ENCODE results near the gene ADPGK. TPM values are rescaled to one million over a fixed set of nuclear protein-coding genes. Genes with fewer than 3 reads are reported as not detected.

Gene ADPGK
- total RNA-seq, 3 donors from 2014 or later (not counting 1 experiment from before 2014, with no cell fraction given) = 99.8 to 113 (median 101) TPM

DNA sequence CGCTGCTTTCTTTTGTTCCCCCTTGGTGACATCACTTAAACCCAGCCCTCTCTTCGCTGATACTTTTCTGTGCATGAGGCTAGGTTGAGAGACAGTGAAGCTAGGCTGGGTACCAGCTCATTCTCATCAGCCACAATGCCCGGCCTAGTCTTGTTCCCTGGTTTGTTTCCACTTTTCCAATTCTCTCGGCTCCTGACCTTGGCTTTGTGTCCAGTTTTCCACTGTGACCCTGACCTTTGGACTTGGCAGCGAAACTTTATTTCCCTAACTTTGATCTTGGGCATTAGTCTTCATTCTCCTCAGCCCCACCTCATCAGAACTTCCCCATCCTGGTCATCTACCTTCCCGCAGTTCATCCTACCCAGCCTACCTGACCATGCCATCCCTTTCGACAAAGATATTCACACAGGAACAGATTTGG lies 908 bp upstream of the ADPGK start:
- no peak for DNase-seq
- H3K4me3 Mint-ChIP-seq = peak overlapping the region; percentile 92

GRCh38 chr15:72783004-72783639 lies 436 bp downstream of the ADPGK start:
- H3K27ac Mint-ChIP-seq = peak overlapping the region; percentile 85 to 93
- peaks cover 40% of the 10 kb centered on the region for H3K4me1 ChIP-seq (ENCODE audit: control insufficient read depth, insufficient read depth, low read length)

More for the DNA sequence above, 908 bp upstream of the ADPGK start:
- Mint-ChIP-seq H3K36me3 (no peaks in the 10 kb centered on the region), H3K27me3 (ENCODE audit: low read depth in 2 of 2) (no peaks in the 10 kb centered on the region), H3K9me3 (peaks cover 0 to 3% of the 10 kb centered on the region in 2 donors), H3K27ac (peak overlapping the region; percentile 85 to 93), H3K4me1 (peaks cover 55 to 74% of the 10 kb centered on the region in 2 donors)
- WGBS (ENCODE audit: insufficient coverage) = 61% methylated on average over 7 of the region's 7 CpGs
- Histone ChIP-seq H3K4me1 (ENCODE audit: control insufficient read depth, insufficient read depth, low read length) (peaks cover 40% of the 10 kb centered on the region), H3K27ac (ENCODE audit: low read length) (peak overlapping the region; percentile 92), H3K27me3 (ENCODE audit: control insufficient read depth, insufficient read depth, low read length) (no peaks in the 10 kb centered on the region), H3K4me3 (ENCODE audit: low read length) (peak overlapping the region; percentile 72), H3K9me3 (ENCODE audit: control insufficient read depth, insufficient read depth, low read length) (no peaks in the 10 kb centered on the region), H3K36me3 (ENCODE audit: control insufficient read depth, insufficient read depth, low read length) (peaks cover 9% of the 10 kb centered on the region)
- TF ChIP-seq CTCF (IDR thresholded peaks at IDR 0.05) = no peak
- peak in 1 of 3 donors; percentile 19 for ATAC-seq
- intact Hi-C loops (cut with micrococcal nuclease) = loop anchor here (2.0 to 10.0 kb wide), 8 partner anchors 24 to 667 kb away; partner anchors contain the start of genes ARIH1, BBS4, HEXA and HIGD2B

DNA sequence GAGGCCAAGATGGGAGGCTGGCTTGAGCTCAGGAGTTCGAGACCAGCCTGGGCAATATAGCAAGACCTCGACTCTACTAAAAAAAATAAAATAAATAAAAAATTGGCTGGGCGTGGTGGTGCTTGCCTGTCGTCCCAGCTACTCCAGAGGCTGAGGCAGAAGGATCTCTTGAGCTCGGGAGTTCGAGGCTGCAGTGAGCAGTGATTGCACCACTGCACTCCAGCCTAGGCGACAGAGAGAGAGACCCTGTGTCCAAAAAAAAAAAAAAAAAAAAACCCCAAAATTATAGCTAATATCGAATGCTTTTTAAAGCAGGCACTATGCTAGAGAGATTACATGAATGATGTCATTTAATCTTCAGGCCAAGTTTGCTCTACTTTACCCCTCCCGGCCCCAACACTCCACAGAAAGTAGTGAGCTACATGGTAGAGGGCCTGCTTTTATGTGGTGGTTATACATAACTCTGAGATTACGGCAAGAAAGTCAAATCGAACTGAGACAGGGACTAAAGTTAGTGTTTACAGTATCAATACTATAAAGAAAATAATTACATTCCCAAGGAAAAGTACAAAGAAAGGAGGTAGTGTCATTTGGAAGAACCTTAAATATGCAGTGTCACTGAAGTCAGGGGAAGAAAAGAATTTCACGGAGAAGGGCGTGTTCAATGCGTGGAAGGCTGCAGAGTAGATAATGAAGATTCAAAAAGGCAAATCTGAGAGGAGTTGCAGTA lies 1.1 kb downstream of the ADPGK start:
- 56% methylated on average over 9 of the region's 14 CpGs for WGBS (ENCODE audit: insufficient coverage)
- peaks cover 61 to 69% of the 10 kb centered on the region in 2 donors for H3K4me1 Mint-ChIP-seq
- ATAC-seq (no peak), DNase-seq (peak in 1 of 2 donors; percentile 36)
- H3K9me3 ChIP-seq (ENCODE audit: control insufficient read depth, insufficient read depth, low read length) = no peaks in the 10 kb centered on the region
- no peaks in the 10 kb centered on the region for H3K36me3 Mint-ChIP-seq
- peak overlapping the region; percentile 85 to 93 for H3K27ac Mint-ChIP-seq
- no peak for TF ChIP-seq CTCF (IDR thresholded peaks at IDR 0.05)
- H3K27me3 ChIP-seq (ENCODE audit: control insufficient read depth, insufficient read depth, low read length) = no peaks in the 10 kb centered on the region
- peak overlapping the region; percentile 92 for H3K4me3 Mint-ChIP-seq
- H3K4me3 ChIP-seq (ENCODE audit: low read length) = peak overlapping the region; percentile 72
- peaks cover 40% of the 10 kb centered on the region for H3K4me1 ChIP-seq (ENCODE audit: control insufficient read depth, insufficient read depth, low read length)
- intact Hi-C loops (cut with micrococcal nuclease) = loop anchor here (5.0 to 10.0 kb wide), 7 partner anchors 95 to 665 kb away; partner anchors contain the start of genes ARIH1, BBS4, HEXA and HIGD2B
- no peaks in the 10 kb centered on the region for H3K9me3 Mint-ChIP-seq
- no peaks in the 10 kb centered on the region for H3K27me3 Mint-ChIP-seq (ENCODE audit: low read depth in 2 of 2)
- H3K27ac ChIP-seq (ENCODE audit: low read length) = peak overlapping the region; percentile 92
- peaks cover 11% of the 10 kb centered on the region for H3K36me3 ChIP-seq (ENCODE audit: control insufficient read depth, insufficient read depth, low read length)

More at GRCh38 chr15:72783004-72783639, 436 bp downstream of the ADPGK start:
- Mint-ChIP-seq H3K4me3 (peak overlapping the region; percentile 92), H3K36me3 (no peaks in the 10 kb centered on the region), H3K4me1 (peaks cover 61 to 73% of the 10 kb centered on the region in 2 donors), H3K27me3 (ENCODE audit: low read depth in 2 of 2) (no peaks in the 10 kb centered on the region), H3K9me3 (no peaks in the 10 kb centered on the region)
- Histone ChIP-seq H3K27me3 (ENCODE audit: control insufficient read depth, insufficient read depth, low read length) (no peaks in the 10 kb centered on the region), H3K27ac (ENCODE audit: low read length) (peak overlapping the region; percentile 92), H3K4me3 (ENCODE audit: low read length) (peak overlapping the region; percentile 72), H3K9me3 (ENCODE audit: control insufficient read depth, insufficient read depth, low read length) (no peaks in the 10 kb centered on the region), H3K36me3 (ENCODE audit: control insufficient read depth, insufficient read depth, low read length) (peaks cover 11% of the 10 kb centered on the region)
- intact Hi-C loops (cut with micrococcal nuclease) = loop anchor here (5.0 to 10.0 kb wide), 7 partner anchors 96 to 666 kb away; partner anchors contain the start of genes ARIH1, BBS4, HEXA and HIGD2B
- ATAC-seq = peak; percentile 8 to 49 (median 18)
- WGBS (ENCODE audit: insufficient coverage) = under 1% methylated on average over 52 of the region's 52 CpGs
- DNase-seq = peak in 1 of 2 donors; percentile 68
- no peak for TF ChIP-seq CTCF (IDR thresholded peaks at IDR 0.05)
